ENCODE measurements around the gene ACSS1. TPM values are rescaled to one million over a fixed set of nuclear protein-coding genes. Genes with fewer than 3 reads are reported as not detected.

The ACSS1 gene
- total RNA-seq, 1 donor from 2014 or later, result 0.27 TPM

DNA sequence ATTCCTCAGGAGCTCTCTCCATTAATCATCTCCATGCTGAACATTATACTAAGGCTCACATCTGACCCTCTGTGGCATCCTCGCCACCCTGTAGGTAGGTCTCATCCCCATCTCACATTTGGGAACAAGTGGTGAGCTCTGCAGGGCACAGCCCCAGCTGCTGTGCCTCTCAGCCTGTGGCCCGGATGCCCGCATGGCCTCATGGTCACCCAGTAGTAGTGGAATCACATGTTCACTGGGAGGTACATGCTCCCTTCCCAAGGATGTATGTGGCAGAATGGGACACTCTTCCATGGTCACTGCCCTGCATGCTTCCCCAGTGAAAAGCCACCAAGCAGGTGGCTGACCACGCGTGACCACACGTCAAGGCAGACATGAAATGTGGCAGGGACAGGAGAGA is 39.1 kb downstream of the ACSS1 start:
- H3K9me3 Mint-ChIP-seq (ENCODE audit: unreplicated experiment), result no peaks in the 10 kb centered on the region
- Histone ChIP-seq H3K9me3 (ENCODE audit: insufficient read depth, low read depth, low read length) (no peaks in the 10 kb centered on the region), H3K4me2 (ENCODE audit: low read length) (no peak overlapping the region), H3K4me3 (ENCODE audit: insufficient read depth, low read depth, low read length) (no peak overlapping the region), H3K36me3 (ENCODE audit: insufficient read depth, low read length) (no peaks in the 10 kb centered on the region), H3K27me3 (ENCODE audit: insufficient read depth, low read length) (no peaks in the 10 kb centered on the region), H2AFZ (ENCODE audit: low read depth, low read length) (no peak overlapping the region), H3K27ac (ENCODE audit: low read depth, low read length) (no peak overlapping the region), H3K4me1 (ENCODE audit: insufficient read depth, low read length) (no peaks in the 10 kb centered on the region), H3K79me2 (ENCODE audit: insufficient read depth, low read length) (no peaks in the 10 kb centered on the region), H4K20me1 (ENCODE audit: insufficient read depth, low read length) (no peaks in the 10 kb centered on the region), H3K9ac (ENCODE audit: low read length) (no peak overlapping the region)
- no peak for TF ChIP-seq EZH2 (IDR thresholded peaks at IDR 0.05; ENCODE audit: insufficient read depth, low read length)
- TF ChIP-seq, protein P1, sequence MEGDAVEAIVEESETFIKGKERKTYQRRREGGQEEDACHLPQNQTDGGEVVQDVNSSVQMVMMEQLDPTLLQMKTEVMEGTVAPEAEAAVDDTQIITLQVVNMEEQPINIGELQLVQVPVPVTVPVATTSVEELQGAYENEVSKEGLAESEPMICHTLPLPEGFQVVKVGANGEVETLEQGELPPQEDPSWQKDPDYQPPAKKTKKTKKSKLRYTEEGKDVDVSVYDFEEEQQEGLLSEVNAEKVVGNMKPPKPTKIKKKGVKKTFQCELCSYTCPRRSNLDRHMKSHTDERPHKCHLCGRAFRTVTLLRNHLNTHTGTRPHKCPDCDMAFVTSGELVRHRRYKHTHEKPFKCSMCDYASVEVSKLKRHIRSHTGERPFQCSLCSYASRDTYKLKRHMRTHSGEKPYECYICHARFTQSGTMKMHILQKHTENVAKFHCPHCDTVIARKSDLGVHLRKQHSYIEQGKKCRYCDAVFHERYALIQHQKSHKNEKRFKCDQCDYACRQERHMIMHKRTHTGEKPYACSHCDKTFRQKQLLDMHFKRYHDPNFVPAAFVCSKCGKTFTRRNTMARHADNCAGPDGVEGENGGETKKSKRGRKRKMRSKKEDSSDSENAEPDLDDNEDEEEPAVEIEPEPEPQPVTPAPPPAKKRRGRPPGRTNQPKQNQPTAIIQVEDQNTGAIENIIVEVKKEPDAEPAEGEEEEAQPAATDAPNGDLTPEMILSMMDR (IDR thresholded peaks at IDR 0.05; ENCODE audit: insufficient read depth, low read depth, low read length), result no peak
- H3K4me3 Mint-ChIP-seq (ENCODE audit: unreplicated experiment), result no peak overlapping the region
- no peaks in the 10 kb centered on the region for H3K36me3 Mint-ChIP-seq (ENCODE audit: low read depth, unreplicated experiment)
- H3K27ac Mint-ChIP-seq (ENCODE audit: unreplicated experiment), result no peak overlapping the region
- FAIRE-seq, result no peak
- peaks cover 36% of the 10 kb centered on the region for H3K27me3 Mint-ChIP-seq (ENCODE audit: low read depth, unreplicated experiment)
- no peak for DNase-seq (ENCODE audit: low read depth)
- no peaks in the 10 kb centered on the region for H3K4me1 Mint-ChIP-seq (ENCODE audit: low read depth, unreplicated experiment)

- Histone ChIP-seq H3K27ac (ENCODE audit: low read depth, low read length) (no peak overlapping the region), H3K9ac (ENCODE audit: low read length) (no peak overlapping the region), H4K20me1 (ENCODE audit: insufficient read depth, low read length) (no peaks in the 10 kb centered on the region), H3K4me1 (ENCODE audit: insufficient read depth, low read length) (no peaks in the 10 kb centered on the region), H3K79me2 (ENCODE audit: insufficient read depth, low read length) (no peaks in the 10 kb centered on the region), H2AFZ (ENCODE audit: low read depth, low read length) (no peak overlapping the region), H3K27me3 (ENCODE audit: insufficient read depth, low read length) (no peaks in the 10 kb centered on the region), H3K4me2 (ENCODE audit: low read length) (no peak overlapping the region), H3K36me3 (ENCODE audit: insufficient read depth, low read length) (no peaks in the 10 kb centered on the region), H3K4me3 (ENCODE audit: insufficient read depth, low read depth, low read length) (no peak overlapping the region), H3K9me3 (ENCODE audit: insufficient read depth, low read depth, low read length) (no peaks in the 10 kb centered on the region)
- Mint-ChIP-seq H3K27ac (ENCODE audit: unreplicated experiment) (no peak overlapping the region), H3K36me3 (ENCODE audit: low read depth, unreplicated experiment) (no peaks in the 10 kb centered on the region), H3K4me3 (ENCODE audit: unreplicated experiment) (no peak overlapping the region), H3K27me3 (ENCODE audit: low read depth, unreplicated experiment) (peaks cover 35% of the 10 kb centered on the region), H3K4me1 (ENCODE audit: low read depth, unreplicated experiment) (no peaks in the 10 kb centered on the region), H3K9me3 (ENCODE audit: unreplicated experiment) (no peaks in the 10 kb centered on the region)
- FAIRE-seq (no peak), DNase-seq (ENCODE audit: low read depth) (no peak)
- no peak for TF ChIP-seq EZH2 (IDR thresholded peaks at IDR 0.05; ENCODE audit: insufficient read depth, low read length)
- TF ChIP-seq, protein P1 (IDR thresholded peaks at IDR 0.05; ENCODE audit: insufficient read depth, low read depth, low read length), result no peak
Measured at GRCh38 chr20:25018425-25018824, 39.5 kb downstream of the ACSS1 start.

DNA sequence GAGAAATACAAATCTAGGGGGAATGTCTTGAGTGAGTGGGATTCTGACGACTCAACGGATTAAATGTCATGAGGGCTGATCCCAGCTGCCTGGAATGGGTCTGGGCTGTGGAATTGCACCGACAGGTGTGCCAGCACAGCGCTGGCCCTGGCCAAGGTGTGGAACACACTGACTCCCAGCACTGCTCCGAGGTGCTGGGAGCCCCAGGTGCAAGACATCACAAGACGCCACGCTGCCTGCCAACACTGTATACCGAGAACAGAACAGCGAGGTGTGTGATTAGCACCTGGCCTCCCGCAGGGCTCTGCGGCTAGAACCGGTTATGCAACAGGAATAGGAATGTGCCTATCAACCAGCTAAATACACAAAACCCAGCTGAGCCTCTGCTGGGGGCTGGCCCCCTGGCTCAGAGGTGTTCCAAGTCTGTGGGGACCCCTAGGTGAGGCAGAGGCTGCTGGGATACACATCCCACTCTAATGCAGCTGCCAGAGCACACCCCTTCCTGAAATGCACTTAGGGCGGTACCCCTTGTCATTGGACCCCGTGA is 40.6 kb downstream of the ACSS1 start:
- Histone ChIP-seq H3K79me2 (ENCODE audit: insufficient read depth, low read length) (no peaks in the 10 kb centered on the region), H3K9ac (ENCODE audit: low read length) (no peak overlapping the region), H3K36me3 (ENCODE audit: insufficient read depth, low read length) (no peaks in the 10 kb centered on the region), H3K4me2 (ENCODE audit: low read length) (no peak overlapping the region), H3K4me1 (ENCODE audit: insufficient read depth, low read length) (no peaks in the 10 kb centered on the region), H3K9me3 (ENCODE audit: insufficient read depth, low read depth, low read length) (no peaks in the 10 kb centered on the region), H3K27me3 (ENCODE audit: insufficient read depth, low read length) (no peaks in the 10 kb centered on the region), H3K27ac (ENCODE audit: low read depth, low read length) (no peak overlapping the region), H4K20me1 (ENCODE audit: insufficient read depth, low read length) (no peaks in the 10 kb centered on the region), H2AFZ (ENCODE audit: low read depth, low read length) (no peak overlapping the region), H3K4me3 (ENCODE audit: insufficient read depth, low read depth, low read length) (no peak overlapping the region)
- Mint-ChIP-seq H3K9me3 (ENCODE audit: unreplicated experiment) (no peaks in the 10 kb centered on the region), H3K4me1 (ENCODE audit: low read depth, unreplicated experiment) (no peaks in the 10 kb centered on the region), H3K27me3 (ENCODE audit: low read depth, unreplicated experiment) (peaks cover 33% of the 10 kb centered on the region), H3K4me3 (ENCODE audit: unreplicated experiment) (no peak overlapping the region), H3K27ac (ENCODE audit: unreplicated experiment) (no peak overlapping the region), H3K36me3 (ENCODE audit: low read depth, unreplicated experiment) (no peaks in the 10 kb centered on the region)
- TF ChIP-seq EZH2 (IDR thresholded peaks at IDR 0.05; ENCODE audit: insufficient read depth, low read length), result no peak
- TF ChIP-seq, protein P1 (IDR thresholded peaks at IDR 0.05; ENCODE audit: insufficient read depth, low read depth, low read length), result no peak
- FAIRE-seq (no peak), DNase-seq (ENCODE audit: low read depth) (no peak)

Data from astrocyte (in vitro differentiated cells and primary cell).